GM19372 (cell line): ENCODE results near the gene MBNL2.
"Not testable (repeated sequence)": the region's sequence is repeated elsewhere in the genome, so short reads cannot be mapped to it uniquely, and the experiment has no call there.

Source experiments
- ATAC-seq: cut with Tn5 transposase; IDR thresholded peaks from one replicate; pipeline ENCODE4 v1.9.1; 2021; ENCODE audit warnings: mild to moderate bottlenecking, low read depth, moderate library complexity; ENCODE audit not compliant: unreplicated experiment

The MBNL2 gene

DNA sequence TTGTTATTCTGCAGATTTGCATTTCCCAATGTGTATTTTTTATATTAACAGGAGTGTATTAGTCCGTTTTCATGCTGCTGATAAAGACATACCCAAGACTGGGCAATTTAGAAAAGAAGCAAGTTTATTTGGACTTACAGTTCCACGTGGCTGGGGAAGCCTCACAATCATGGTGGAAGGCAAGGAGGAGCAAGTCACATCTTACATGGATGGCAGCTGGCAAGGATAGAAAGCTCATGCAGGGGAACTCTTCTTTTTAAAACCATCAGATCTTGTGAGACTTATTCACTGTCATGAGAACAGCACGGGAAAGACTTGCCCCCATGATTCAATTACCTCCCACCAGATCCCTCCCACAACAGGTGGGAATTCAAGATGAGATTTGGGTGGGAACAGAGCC lies 14.9 kb upstream of the MBNL2 start:
- not testable (repeated sequence) for ATAC-seq

DNA sequence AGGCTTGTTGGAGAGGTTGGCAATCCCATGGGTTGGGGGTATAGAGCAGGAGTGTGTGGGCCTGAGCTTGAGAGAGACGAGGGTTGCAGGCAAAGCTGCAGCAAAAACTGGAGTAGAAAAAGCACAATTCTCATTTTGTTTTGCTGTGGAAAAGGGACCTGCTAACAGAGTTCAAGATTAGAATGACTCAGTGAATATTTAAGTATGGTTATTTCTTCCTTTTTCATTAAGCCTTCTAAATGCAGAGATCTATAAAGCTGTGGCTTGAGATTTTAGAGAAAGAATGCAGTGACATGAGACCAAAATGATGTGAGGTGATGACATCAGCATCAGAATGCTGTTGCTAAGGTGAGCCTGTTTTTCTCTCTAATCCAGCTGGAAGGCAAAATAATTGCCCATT lies 10.8 kb upstream of the MBNL2 start:
- no peak for ATAC-seq

DNA sequence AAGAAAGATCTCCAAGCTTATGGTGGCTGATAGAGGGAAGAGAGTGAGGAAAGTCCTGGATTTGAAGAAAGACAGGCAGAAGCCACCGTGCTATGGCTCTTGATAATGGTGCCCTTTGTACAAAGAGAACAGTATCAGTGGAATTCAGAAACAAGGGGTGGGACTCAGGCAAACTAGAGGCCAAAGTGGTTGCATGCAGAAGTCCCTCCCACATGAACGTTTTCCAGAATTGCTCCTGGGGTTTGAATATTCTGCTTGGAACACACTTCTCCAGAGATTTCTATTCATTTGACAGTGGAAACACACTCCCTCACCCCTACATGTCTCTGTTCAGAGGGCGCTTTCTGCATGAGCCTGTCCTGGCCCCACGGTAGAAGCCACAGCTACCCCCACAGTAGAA lies 10.1 kb upstream of the MBNL2 start:
- no peak for ATAC-seq

DNA sequence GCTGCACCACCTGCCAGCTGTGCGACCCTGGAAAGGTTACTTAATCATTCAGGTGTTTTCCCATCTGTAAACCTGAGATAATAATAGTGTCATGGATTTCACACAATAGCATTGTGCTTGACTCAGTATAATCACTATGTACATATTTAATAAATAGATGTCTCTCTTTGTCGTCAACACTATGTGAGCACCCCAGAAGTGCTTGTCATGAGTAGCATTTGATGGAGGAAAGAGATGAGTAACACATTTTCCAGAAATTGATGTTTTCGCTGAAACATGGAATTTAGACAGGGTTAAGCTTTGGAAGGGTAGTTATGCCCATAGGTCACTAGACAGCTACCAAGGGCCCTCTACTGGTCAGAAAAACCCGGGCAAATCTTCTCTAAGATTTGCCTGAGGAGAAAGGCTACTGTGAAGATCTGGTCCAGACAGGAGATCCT lies 9.5 kb upstream of the MBNL2 start:
- ATAC-seq: no peak

GRCh38 chr13:97214921-97215320 lies 7.2 kb upstream of the MBNL2 start:
- no peak for ATAC-seq

- ATAC-seq: no peak
Measured at GRCh38 chr13:97215325-97215724, 6.8 kb upstream of the MBNL2 start.

DNA sequence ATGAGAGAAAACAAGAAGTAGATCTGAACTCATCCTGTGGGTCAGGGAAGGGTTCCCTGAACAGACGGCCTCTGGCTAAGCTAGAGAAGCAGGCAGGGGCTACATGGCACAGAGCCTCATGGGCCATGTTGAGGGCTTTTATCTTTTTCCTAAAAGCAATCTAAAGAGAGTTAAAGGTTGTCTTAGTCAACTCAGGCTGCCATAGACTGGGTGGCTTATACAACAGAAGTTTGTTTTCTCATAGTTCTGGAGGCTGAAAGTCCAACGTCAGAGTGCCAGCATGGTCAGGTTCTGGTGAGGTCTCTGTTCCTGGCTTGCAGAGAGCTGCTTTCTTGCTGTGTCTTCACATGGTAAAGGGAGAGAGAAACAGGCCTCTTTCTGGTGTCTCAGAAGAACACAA lies 2.9 kb upstream of the MBNL2 start:
- ATAC-seq: no peak

GRCh38 chr13:97220151-97220900 lies 1.8 kb upstream of the MBNL2 start:
- no peak for ATAC-seq

GRCh38 chr13:97221046-97221445 lies 1.1 kb upstream of the MBNL2 start:
- ATAC-seq: no peak

GRCh38 chr13:97221466-97221865 lies 667 bp upstream of the MBNL2 start:
- no peak for ATAC-seq

DNA sequence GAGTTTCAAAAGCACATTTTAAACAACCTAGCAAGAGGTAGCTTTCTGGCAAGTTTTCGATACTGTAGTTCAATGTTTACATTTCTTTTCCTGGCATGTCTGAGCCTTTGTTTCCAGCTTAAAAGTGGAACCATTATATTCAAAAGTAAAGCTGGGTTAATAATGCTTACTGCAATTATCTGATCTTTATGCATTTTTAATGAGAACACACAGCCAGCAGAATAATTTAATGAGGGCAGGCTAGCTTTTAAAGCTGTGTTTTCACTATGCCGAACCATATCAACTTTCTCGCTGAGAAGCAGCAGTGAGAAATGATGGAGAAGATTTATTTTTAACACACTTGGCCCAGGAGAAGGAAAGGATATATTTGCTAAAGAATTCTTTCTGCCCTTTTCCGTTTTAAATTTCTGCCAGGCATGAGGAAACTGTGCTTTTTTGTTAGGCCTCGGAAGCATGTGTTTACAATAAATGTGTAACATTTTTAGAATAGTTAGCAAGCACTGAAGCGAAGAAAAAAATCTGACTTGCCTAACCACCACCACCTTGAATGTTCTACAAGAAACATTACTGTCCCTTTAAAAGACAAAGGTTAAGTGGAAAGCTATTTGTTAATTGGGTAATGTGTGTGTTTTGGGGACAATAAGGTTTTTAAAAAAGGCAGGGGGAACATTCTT lies 1.0 kb downstream of the MBNL2 start:
- ATAC-seq: no peak

DNA sequence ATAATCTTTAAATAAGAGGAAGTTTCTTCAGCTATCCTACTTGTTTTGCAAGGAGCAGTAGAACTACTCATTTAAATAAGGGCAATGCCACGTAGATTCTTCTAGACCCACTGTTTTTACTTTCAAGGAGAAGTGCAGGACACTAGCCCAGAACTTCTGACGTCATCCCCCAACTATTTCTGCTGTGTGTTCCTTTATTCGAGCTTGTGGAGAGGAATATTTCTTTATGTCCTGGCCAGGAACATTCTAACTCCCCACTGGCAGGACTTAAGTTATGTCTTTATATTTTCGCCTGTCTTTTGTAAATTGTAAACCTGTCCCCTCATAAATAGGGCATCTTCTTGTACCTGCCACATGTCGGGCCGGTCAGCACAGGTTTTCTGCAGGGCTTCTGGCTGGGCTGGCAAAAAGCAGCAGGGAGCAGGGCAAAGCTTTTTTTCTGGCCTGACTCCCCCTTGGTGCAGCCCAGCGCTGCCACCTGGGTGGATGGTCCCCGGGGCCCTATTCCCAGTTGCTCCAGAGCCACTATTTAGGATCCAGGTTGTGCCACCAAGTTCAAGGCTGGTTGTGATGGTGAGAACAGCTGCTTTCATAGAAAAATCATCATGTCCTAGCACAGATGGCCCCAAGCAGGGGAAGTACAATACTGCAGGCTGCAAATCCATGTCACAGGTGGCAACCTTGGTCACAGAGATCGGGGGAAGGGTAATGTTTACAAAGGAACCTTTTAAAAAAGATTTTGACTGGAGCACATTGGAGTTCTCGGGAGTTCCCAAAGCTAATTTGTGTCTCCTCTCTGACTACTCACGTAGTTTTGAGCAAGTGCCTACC lies 1.8 kb downstream of the MBNL2 start:
- no peak for ATAC-seq

DNA sequence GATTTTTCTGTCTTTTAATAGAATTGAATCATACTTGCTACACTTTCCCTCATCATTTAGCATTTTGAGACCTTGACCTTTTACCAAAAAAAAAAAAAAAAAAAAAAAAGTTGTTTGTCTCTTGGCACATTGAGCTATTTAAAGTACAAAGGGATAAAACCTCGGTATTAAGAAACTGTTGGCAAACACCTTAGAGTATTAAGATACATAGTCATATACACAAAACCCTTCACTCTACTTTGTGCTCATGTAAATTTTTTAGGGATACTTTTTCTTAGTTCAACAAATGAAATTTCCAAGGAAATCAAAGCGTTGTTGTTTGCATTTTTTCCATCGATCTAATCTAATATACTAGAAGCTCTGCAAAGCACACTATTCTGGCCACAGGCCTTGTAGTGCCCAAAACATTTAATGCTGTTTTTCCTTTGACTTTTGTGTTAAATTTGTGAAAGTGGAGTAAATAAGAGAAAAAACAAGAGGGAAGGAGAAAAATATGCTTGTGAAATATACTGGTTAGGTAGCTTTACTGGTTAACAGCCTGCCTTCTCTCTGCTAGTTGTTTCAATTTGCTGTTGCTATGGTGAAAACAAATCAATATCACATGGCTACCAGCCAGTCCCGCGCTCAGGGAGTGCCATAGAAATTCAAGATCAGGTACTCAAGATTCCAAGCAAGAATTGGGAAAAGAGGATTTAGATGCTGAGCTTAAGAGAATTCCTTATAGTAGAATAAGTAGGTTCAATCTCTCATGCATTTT lies 2.6 kb downstream of the MBNL2 start:
- ATAC-seq: no peak

GRCh38 chr13:97225533-97225932 lies 3.4 kb downstream of the MBNL2 start:
- no peak for ATAC-seq

GRCh38 chr13:97226013-97226412 lies 3.9 kb downstream of the MBNL2 start:
- ATAC-seq: no peak

GRCh38 chr13:97226788-97227627 lies 4.9 kb downstream of the MBNL2 start:
- peak; percentile 39 for ATAC-seq

GRCh38 chr13:97228850-97229521 lies 6.9 kb downstream of the MBNL2 start:
- no peak for ATAC-seq

DNA sequence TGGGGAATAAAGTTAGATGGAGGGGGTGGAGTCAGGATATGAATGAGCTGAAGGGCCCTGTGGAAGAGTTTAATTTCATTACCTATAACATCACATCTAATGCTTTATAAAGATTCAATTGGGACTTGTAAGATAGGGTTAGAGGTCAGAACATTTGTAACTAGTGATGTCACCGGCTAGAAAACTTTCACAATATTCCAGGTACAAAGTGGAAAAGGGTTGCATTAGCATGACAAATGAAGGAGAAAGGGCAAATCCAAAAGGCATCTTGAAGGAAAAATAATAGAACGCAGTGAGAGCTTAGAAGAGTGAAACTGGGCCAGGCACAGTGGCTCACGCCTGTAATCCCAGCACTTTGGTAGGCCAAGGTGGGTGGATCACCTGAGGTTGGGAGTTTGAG lies 7.6 kb downstream of the MBNL2 start:
- ATAC-seq: no peak

DNA sequence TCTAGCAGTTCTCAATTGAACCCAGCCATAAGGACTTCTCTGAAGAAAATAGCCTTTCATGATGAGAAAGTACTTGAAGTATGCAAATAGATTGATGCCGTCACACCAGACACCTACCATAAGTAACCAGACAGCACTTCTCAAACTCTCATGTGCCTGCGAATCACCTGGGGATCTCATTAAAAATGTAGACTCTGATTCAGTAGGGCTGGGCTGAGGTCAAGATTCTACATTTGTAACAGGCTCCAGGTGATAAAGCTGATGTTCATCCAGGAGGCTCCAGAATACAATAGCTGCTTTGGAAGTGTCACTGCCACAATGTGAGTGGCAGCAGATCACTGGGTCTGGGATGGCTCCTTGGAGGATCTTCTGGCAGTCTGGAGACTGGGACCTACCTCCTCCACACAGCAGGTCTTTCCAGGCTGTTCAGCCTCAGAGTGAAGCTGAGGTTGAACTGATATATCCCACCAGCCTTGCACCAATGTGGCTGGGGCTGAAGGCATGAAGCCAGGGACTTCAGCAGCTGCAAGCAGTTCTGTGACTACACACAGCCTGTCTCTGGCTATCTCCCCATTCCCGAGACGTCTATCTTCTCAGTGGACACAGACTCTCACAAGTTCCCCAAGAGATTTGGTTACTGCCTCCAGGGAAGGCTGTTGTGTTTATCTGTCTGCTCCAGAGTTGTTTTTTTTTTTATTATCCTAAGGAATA lies 9.1 kb downstream of the MBNL2 start:
- ATAC-seq: no peak
